ENCODE data around the gene CCDC142.

DNA sequence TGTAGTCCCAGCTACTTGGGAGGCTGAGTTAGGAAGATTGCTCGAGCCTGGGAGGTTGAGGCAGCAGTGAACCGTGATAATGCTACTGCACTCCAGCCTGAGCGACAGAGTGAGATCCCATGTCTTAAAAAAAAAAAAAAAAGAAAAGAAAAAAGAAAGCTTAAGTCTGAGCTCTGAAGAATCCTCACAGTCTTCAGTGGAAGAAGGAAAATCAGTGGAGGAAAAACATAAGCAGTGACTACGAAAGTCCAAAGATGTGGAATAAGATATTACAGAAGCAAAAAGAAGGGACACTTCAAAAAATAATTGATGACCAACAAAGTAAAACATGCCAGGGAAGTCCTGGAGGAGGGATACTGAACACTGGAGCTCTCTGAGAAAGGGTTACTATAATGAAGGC, 27.5 kb upstream of the CCDC142 start:
- TF ChIP-seq, protein P1, sequence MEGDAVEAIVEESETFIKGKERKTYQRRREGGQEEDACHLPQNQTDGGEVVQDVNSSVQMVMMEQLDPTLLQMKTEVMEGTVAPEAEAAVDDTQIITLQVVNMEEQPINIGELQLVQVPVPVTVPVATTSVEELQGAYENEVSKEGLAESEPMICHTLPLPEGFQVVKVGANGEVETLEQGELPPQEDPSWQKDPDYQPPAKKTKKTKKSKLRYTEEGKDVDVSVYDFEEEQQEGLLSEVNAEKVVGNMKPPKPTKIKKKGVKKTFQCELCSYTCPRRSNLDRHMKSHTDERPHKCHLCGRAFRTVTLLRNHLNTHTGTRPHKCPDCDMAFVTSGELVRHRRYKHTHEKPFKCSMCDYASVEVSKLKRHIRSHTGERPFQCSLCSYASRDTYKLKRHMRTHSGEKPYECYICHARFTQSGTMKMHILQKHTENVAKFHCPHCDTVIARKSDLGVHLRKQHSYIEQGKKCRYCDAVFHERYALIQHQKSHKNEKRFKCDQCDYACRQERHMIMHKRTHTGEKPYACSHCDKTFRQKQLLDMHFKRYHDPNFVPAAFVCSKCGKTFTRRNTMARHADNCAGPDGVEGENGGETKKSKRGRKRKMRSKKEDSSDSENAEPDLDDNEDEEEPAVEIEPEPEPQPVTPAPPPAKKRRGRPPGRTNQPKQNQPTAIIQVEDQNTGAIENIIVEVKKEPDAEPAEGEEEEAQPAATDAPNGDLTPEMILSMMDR (IDR thresholded peaks at IDR 0.05): no peak
- no peak for TF ChIP-seq POLR2A (IDR thresholded peaks at IDR 0.05)
